22Rv1 (cell line): ENCODE results near the gene SPPL2B.

Experiments
- CTCF ChIP-seq: fragments of 450-650 bp; IDR thresholded peaks from 2 replicates; pipeline ENCODE4 v1.5.1; 2017; ENCODE audit warnings: mild to moderate bottlenecking
- ZFX ChIP-seq: fragments of 450-650 bp; IDR thresholded peaks from 2 replicates; pipeline ENCODE4 v1.6.1; 2017; ENCODE audit warnings: antibody characterized with exemption, borderline replicate concordance

DNA sequence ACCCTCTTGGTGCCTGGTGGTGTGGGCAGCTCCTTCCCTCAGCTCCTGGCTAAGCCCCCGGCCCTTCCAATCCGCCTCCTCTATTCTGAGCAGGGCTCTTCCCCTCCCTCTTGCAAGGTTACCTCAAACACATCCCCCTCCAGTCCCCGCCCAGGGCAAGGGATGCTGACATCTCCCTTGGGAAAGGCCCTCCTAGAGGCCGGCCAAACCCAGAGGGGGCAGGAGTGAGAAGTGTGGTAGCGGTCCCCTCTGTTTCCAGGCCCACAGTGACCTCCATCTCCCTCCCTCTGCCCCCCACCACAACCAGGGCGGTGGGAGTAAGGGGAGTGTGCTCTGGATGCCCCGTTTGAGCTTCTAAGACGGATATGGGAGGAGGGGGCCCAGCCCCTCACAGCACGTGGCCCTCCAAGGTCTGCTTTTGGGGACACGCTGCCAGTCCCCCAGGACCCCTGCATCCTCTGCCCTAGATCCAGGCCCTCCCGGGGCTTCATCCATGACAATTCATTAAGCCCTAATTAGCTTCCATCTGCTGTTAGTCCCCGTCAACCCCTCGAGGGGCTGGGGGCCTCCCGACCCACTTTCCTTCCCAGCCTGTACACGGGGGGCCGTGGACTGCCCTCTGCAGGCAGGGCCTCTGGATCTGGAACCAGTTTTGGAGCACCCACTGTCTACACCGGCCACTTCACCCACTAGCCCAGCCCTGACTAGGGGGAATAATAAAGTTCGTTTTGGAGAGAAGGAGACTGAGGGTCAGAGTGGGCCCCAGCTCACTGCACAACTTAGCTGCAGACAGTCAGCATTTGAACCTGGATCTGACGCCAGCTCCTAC, 22.8 kb upstream of the SPPL2B start:
- no peak for TF ChIP-seq CTCF
- TF ChIP-seq ZFX = no peak
